HepG2 (cell line): ENCODE data around the gene GADD45G. TPM values are rescaled to one million over a fixed set of nuclear protein-coding genes. Genes with fewer than 3 reads are reported as not detected.

ENCODE experiments used
- ATAC-seq: fragments of 200-7000 bp; cut with Tn5 transposase; 3 replicates; pipeline ENCODE4 v1.9.1; 2020; ENCODE audit warnings: mild to moderate bottlenecking, moderate library complexity
- BruUV-seq: library from RNA; stranded (reverse); fragments of 400-500 nt; replicated peaks from 2 replicates; lab custom pipeline; 2021; lab: Mats Ljungman, UMichigan
- CTCF ChIA-PET: fragments of 300-600 bp; formaldehyde crosslinking; extraction: SDS; loops from one replicate; lab custom pipeline; 2021; ENCODE audit warnings: low total read pairs, inconsistent platforms, low intra/inter-chr PET ratio; lab: Yijun Ruan, JAX
- POLR2A ChIA-PET: fragments of 350-600 bp; sonication (Branson Sonifier 250); formaldehyde crosslinking; loops from one replicate; lab custom pipeline; 2020; ENCODE audit warnings: antibody characterized with exemption, inconsistent platforms; lab: Yijun Ruan, JAX
- DNase-seq: peaks from one replicate; pipeline ENCODE4 v3.0.0-alpha.2; 2015; ENCODE audit warnings: low spot score
- FAIRE-seq: peaks from 3 replicates; lab custom pipeline; 2011; peaks lifted over from hg19 to GRCh38; lab: Jason Lieb, UNC
- H2AFZ ChIP-seq: one replicate; pipeline ENCODE4 v1.6.1; 2011; ENCODE audit warnings: low read length, inconsistent platforms
- H3K27ac ChIP-seq: fragments of 300-600 bp; 3 replicates; pipeline ENCODE4 v1.8.0; 2011; ENCODE audit warnings: mixed run types, mild to moderate bottlenecking, mixed read lengths, low read length, inconsistent platforms; ENCODE audit not compliant: insufficient read depth; ENCODE audit errors: extremely low read length
- H3K27me3 ChIP-seq, 2 experiments: fragments of 200-600 bp in 1 of 2; 2 replicates in 1 of 2; 3 replicates in 1 of 2; pipeline versions ENCODE4 v1.6.0 to v1.8.0; 2011; ENCODE audit warnings: low read length in 2 of 2, mild to moderate bottlenecking in 2 of 2, moderate library complexity in 2 of 2, inconsistent platforms in 1 of 2; ENCODE audit not compliant: insufficient read depth in 2 of 2, control insufficient read depth in 1 of 2
- H3K36me3 ChIP-seq, 2 experiments: fragments of 200-600 bp in 1 of 2; replicated peaks in 1 of 2; 2 replicates in 1 of 2; 3 replicates in 1 of 2; pipeline versions ENCODE4 v1.5.1 to v1.8.0; 2011; ENCODE audit warnings: low read length in 2 of 2, inconsistent platforms in 1 of 2; ENCODE audit not compliant: insufficient read depth in 2 of 2, control insufficient read depth in 1 of 2
- H3K4me1 ChIP-seq: 2 replicates; pipeline ENCODE4 v1.5.1; 2012; ENCODE audit warnings: low read length, inconsistent platforms; ENCODE audit not compliant: insufficient read depth
- H3K4me2 ChIP-seq: 2 replicates; pipeline ENCODE4 v1.6.0; 2011; ENCODE audit warnings: low read depth, low read length, inconsistent platforms
- H3K4me3 ChIP-seq, 3 experiments: fragments of 200-600 bp in 1 of 3; sonication (generic), shearing (Covaris generic) in 1 of 3; replicated peaks in 1 of 3; 2 replicates each; pipeline ENCODE4 v1.5.1; 2011 to 2016; ENCODE audit warnings: low read length in 3 of 3, inconsistent platforms in 2 of 3, low read depth in 2 of 3, mild to moderate bottlenecking in 2 of 3, control low read depth in 1 of 3, mixed read lengths in 1 of 3; ENCODE audit not compliant: insufficient read depth in 1 of 3
- H3K79me2 ChIP-seq: one replicate; pipeline ENCODE4 v1.6.1; 2011; ENCODE audit warnings: low read length, inconsistent platforms; ENCODE audit not compliant: insufficient read depth
- H3K9ac ChIP-seq: 2 replicates; pipeline ENCODE4 v1.6.0; 2011; ENCODE audit warnings: mild to moderate bottlenecking, low read depth, low read length, inconsistent platforms; ENCODE audit not compliant: insufficient read depth
- H3K9me3 ChIP-seq: 2 replicates; pipeline ENCODE4 v1.5.1; 2012; ENCODE audit warnings: mild to moderate bottlenecking, low read length
- H4K20me1 ChIP-seq: 2 replicates; pipeline ENCODE4 v1.6.0; 2011; ENCODE audit warnings: inconsistent platforms, mild to moderate bottlenecking, low read length, moderate library complexity; ENCODE audit not compliant: insufficient read depth
- BCL3 ChIP-seq: sonication (generic); formaldehyde crosslinking; IDR thresholded peaks from 2 replicates; pipeline ENCODE4 v1.5.1; 2020; ENCODE audit warnings: mild to moderate bottlenecking, missing genetic modification reagents, moderate library complexity
- E2F5 ChIP-seq: sonication (generic); formaldehyde crosslinking; conservative IDR thresholded peaks from 2 replicates; pipeline ENCODE4 v1.4.0; 2020; ENCODE audit warnings: missing genetic modification reagents
- IKZF4 ChIP-seq: sonication (generic); formaldehyde crosslinking; IDR thresholded peaks from 2 replicates; pipeline ENCODE4 v1.5.1; 2020; ENCODE audit warnings: borderline replicate concordance, mild to moderate bottlenecking, low read depth, missing genetic modification reagents; ENCODE audit errors: not compliant biosample characterization
- KLF16 ChIP-seq, 2 experiments: sonication (generic) in 1 of 2; formaldehyde crosslinking in 1 of 2; IDR thresholded peaks; 2 replicates each; pipeline versions ENCODE4 v1.6.1 to v1.8.0; 2016 to 2023; ENCODE audit warnings: missing genetic modification reagents in 2 of 2, missing compliant biosample characterization in 1 of 2
- MAFF ChIP-seq: IDR thresholded peaks from 2 replicates; pipeline ENCODE4 v1.6.1; 2011; ENCODE audit warnings: low read depth, low read length, improper control_type of control experiment
- MAFK ChIP-seq, 2 experiments: IDR thresholded peaks in 1 of 2; conservative IDR thresholded peaks in 1 of 2; 2 replicates each; pipeline ENCODE4 v1.6.1; 2011; ENCODE audit warnings: improper control_type of control experiment in 2 of 2, low read length in 2 of 2
- SP4 ChIP-seq: sonication (generic); formaldehyde crosslinking; IDR thresholded peaks from 2 replicates; pipeline ENCODE4 v1.8.1; 2023; ENCODE audit warnings: mild to moderate bottlenecking, missing genetic modification reagents
- SPEN ChIP-seq: sonication (generic); formaldehyde crosslinking; IDR thresholded peaks from 2 replicates; pipeline ENCODE4 v1.5.1; 2020; ENCODE audit warnings: low read depth, mild to moderate bottlenecking, missing genetic modification reagents
- ZFP90 ChIP-seq: sonication (generic); formaldehyde crosslinking; IDR thresholded peaks from 2 replicates; pipeline ENCODE4 v1.8.0; 2022; ENCODE audit warnings: missing genetic modification reagents, mild to moderate bottlenecking, inconsistent platforms, borderline replicate concordance
- ZNF580 ChIP-seq: IDR thresholded peaks from 2 replicates; pipeline ENCODE4 v1.6.1; 2016; ENCODE audit warnings: low read depth, borderline replicate concordance
- WGBS: methylation state at CpG from one replicate; pipeline ENCODE4 v1.1.6; 2017; ENCODE audit warnings: low lambda C conversion rate; 5-methylcytosine and 5-hydroxymethylcytosine counted together
- in situ Hi-C: cut with HindIII; loops from 2 replicates; pipeline ENCODE4 v1.10.0; 2017; ENCODE audit warnings: low pct_unique_long_range_greater_than_20kb; ENCODE audit not compliant: extremely low pct_ligation_motif_present
- intact Hi-C: fragments of 100-400 bp; cut with micrococcal nuclease; formaldehyde crosslinking; loops from one replicate; pipeline ENCODE4 v1.10.0; 2022; ENCODE audit not compliant: unreplicated experiment
- polyA plus RNA-seq, 8 experiments: library from polyadenylated mRNA; depleted of rRNA in 3 of 8; stranded (reverse) in 7 of 8; unstranded in 1 of 8; fragments of >200 nt; fragmentation: Illumina TruSeq in 4 of 8; extraction: Trizol in 4 of 8; gene quantifications; 2 replicates each; pipeline versions ENCODE4 v1.2.1 to v1.2.3, GENCODE V29; 2011 to 2016; ENCODE audit warnings: low read depth in 4 of 8, missing spikeins in 1 of 8, mixed read lengths in 1 of 8; ENCODE audit not compliant: insufficient read depth in 1 of 8
- total RNA-seq, 5 experiments: library from RNA; depleted of rRNA; stranded (reverse); fragments of >200 nt; fragmentation: Illumina TruSeq; extraction: Trizol; gene quantifications; 2 replicates each; pipeline ENCODE4 v1.2.3, GENCODE V29; 2016; ENCODE audit warnings: low read depth in 1 of 5

Gene GADD45G
- total and polyA plus RNA-seq, 2 of the 13 experiments (the other 11 are each of a cell fraction or from before 2014, with no cell fraction given) = not detected

GRCh38 chr9:89612566-89613278 is 7.9 kb downstream of the GADD45G start:
- 43% methylated on average over 11 of the region's 17 CpGs for WGBS
- ATAC-seq = no peak
- in situ Hi-C loops = no loop called here
- Histone ChIP-seq H4K20me1 (no peaks in the 10 kb centered on the region), H2AFZ (no peak overlapping the region), H3K27me3 (peaks cover 0 to 22% of the 10 kb centered on the region in 2 experiments; a peak in 4 of 5 replicates), H3K9me3 (no peaks in the 10 kb centered on the region), H3K4me1 (no peaks in the 10 kb centered on the region), H3K27ac (no peak overlapping the region), H3K9ac (no peak overlapping the region), H3K4me3 (no peak overlapping the region), H3K36me3 (no peaks in the 10 kb centered on the region), H3K4me2 (no peak overlapping the region), H3K79me2 (no peaks in the 10 kb centered on the region)
- no peak for DNase-seq
- CTCF ChIA-PET = no interaction called here
- POLR2A ChIA-PET = no interaction called here
- no peak for FAIRE-seq
- BruUV-seq = no TSS peak
- intact Hi-C loops = no loop called here
- TF ChIP-seq E2F5 (CRISPR knock-in tag) (no peak), MAFK (conservative IDR thresholded peaks at IDR 0.05 in 1 of 2, IDR thresholded peaks at IDR 0.05 in 1 of 2; ENCODE audit: low read length in 2 of 2) (peak; percentile 90 to 95), SPEN (no peak), SP4 (CRISPR knock-in tag) (no peak), BCL3 (no peak), MAFF (peak; percentile 92), KLF16 (CRISPR knock-in tag; IDR thresholded peaks at IDR 0.05) (no peak), IKZF4 (no peak), ZNF580 (CRISPR knock-in tag) (no peak), ZFP90 (CRISPR knock-in tag) (no peak)
